NCI-H2081 treated with DMSO at 0.1 percent for 48 hours (cell line): Measurements from ENCODE around the gene DSG1.
"Not testable (repeated sequence)": the region's sequence is repeated elsewhere in the genome, so short reads cannot be mapped to it uniquely, and the experiment has no call there.

Source experiments
- DNase-seq: peaks from one replicate; lab custom pipeline; 2025; lab: John Stamatoyannopoulos, UW

DSG1 gene

GRCh38 chr18:31353336-31353735 is 35.4 kb downstream of the DSG1 start:
- not testable (repeated sequence) for DNase-seq

- DNase-seq = no peak
These were observed 37.0 kb downstream of the DSG1 start for GRCh38 chr18:31354990-31355389.

DNA sequence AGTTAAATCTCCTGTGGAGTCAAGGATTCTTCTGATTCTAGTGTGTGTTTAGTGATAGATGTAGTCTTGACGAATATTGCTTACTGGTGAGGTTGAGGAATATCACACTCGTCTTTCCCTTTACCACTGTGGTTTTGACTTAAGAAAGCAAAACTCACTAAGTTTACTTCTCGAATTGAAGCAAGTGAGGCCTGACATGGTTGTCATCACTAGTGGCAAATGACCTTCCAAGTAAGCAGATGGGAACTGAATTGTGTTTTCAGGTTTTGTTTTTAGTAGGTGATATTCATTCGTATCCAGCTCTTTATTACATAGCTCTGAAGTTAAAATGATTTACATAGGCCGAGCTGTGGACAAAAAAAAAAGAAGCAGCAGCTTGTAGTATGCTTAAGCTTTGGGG is 38.1 kb downstream of the DSG1 start:
- no peak for DNase-seq

GRCh38 chr18:31364190-31364589 is 46.2 kb downstream of the DSG1 start:
- DNase-seq = no peak

GRCh38 chr18:31369478-31369877 is 51.5 kb downstream of the DSG1 start:
- DNase-seq = no peak

DNA sequence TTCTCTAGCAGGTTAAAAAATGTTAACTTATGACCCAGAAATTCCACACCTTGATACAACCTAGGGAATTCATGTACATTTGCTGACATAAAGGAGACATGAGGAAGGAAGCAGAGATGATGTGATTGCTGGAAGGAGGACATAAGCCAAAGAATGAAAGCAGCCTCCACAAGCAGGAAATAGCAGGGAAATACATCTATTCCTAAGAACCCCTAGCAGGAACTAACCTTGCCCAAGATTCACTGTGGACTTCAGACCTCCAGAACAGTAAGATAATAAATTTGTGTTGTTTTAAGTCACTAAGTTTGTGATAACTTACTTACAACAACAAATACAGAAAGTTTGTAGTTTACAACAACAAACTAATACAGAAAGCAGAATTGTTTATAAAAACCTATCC is 54.0 kb downstream of the DSG1 start:
- no peak for DNase-seq

DNA sequence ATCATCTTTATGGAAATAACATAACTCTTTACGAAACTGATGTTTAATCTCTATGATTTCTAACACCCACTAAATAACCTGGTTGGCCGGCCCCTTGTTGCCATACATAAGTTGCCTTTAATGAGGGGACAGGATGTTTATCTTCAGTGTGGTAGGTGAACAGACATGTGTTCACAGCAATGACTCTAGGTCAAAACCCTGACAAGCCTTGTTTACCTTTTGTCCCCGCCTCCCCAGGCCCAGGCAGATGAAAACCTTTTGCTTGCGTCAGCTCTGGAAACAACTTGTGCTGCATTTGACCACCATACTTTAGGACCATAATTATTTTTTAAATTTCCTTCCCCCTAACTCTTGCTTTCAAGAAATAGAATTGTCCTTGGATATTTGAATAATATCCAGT is 55.7 kb downstream of the DSG1 start:
- DNase-seq = no peak

DNA sequence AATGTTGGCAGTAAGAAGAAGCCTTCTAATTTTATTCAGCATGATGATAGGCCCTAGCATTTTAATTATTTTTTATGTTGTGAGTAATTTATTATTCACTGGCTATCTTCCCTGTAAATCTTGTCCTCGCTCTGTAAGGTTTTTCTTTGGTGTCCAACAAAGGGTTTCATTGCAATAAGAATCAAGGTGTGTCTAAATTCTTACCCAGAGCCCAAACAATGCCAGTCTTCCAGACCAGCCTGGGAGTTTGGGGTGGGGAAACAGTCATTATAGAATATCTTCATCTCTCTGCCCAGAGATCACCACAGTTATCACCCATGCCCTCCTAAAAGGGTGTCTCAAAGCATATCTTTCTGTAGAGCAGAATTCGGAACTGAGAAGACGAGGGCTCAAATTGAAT is 58.5 kb downstream of the DSG1 start, which contains the start of gene DSG4:
Gene DSG4 (plus strand): TSS at position 301 of the 400 bp plus-strand sequence. CDS start 135 bp downstream, outside the sequence.
- no peak for DNase-seq

- DNase-seq = no peak
These were observed 63.0 kb downstream of the DSG1 start for GRCh38 chr18:31380912-31381311.

DNA sequence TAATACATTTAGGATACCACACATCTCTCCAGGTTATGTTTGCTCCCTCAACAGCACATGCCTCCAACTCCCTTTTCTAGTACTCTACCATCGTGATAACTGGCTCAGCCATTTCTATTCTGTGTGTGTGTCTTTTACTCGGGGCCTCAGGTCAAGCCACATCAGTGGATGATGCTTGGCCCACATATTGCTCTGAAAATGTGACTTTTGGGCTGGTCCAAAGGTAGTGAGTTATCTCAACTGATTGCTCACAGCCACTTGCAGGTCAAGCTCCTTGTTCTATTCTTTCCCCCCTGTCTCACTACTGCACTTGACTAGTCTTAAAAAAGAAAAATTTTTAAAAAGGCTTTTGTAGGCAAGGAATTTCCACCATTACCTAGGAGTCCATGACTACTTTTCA is 64.1 kb downstream of the DSG1 start:
- no peak for DNase-seq

DNA sequence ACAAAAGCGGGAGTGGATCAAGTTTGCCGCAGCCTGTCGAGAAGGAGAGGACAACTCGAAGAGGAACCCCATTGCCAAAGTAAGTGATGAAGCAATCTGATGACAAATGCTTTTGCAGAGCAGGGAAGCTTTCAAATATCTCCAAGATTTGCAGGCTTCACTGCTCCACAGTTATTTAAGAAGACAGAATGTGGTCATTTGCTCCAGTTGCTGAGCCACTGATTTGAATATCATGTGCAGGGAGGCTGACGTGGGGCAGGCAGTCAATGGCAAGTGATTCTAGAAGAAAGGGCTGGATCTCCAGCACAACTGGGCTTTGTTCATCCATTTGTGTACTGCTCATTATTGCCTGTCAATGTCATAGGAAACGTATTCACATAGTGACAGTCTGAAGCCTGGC is 68.8 kb downstream of the DSG1 start:
- DNase-seq = no peak

DNA sequence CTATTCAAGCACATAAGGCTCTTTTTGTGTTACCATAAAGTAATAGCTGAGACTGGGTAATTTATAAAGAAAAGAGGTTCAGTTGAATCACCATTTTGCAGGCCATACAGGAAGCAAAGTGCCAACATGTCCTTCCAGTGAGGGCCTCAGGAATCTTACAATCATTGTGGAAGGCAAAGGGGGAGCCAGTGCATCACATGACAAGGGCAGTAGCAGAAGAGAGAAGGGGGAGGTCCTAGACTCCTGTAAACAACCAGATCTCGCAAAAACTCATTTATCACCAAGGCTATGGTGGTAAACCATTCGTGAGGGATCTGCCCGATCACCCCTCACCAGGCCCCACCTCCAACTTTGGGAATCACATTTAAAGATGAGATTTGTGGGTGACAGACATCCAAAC is 75.3 kb downstream of the DSG1 start:
- DNase-seq = no peak

DNA sequence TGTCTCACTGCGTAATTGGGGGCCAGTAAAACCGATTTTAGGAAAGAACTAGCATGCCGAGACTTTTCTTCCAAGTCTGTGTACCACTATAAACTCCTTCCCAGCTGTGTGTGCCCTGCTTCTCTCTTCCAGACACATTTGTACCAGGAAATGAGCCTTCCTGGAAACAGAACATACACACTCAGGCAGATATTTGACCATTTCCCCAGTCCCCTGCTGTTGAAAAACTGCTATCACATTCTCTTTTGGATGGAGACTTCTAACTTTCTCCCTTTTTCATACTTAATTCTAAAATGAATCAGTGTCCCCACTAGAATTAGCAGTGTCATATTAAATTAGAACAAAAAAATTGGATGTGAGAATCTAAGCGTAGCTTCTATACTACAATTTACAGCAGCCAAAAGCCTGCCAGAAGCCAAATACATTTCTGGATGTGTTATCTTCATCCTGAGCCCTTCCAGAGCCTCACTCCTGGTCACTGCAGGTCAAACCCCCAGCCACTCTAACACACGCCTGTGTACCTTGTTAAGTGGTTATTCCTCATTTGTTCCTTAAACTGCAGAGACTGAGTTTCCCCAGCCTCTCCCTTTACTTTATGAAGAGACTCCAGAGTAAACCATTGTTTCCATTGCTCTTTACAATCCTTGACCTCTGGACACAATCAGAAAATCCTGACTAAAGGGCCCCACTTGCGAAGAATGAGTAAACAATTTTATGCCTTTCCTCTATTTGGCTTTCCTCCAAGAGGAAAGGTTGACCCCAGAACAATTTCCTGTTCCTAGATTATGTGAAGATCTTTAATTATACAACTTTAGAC is 79.0 kb downstream of the DSG1 start:
- no peak for DNase-seq

DNA sequence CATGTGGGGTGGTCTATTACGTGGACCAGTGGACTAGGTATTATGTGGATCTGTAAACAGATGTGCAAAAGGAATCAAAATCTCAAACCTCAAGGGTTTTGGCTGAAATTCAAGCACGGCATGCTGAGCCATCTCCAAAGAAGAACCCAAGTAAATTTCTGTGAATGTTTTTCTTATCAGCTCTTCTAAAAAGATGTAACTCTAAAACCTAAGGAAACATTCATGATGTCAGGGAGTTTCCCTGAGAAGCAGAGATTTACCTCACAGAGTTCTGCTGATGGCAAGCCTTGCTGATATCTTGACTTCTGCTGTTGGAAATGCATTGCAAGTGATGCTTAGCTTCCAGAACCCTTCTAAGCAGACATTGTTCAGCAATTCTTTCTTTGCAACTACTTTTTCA is 80.2 kb downstream of the DSG1 start:
- no peak for DNase-seq

- no peak for DNase-seq
These were observed 81.5 kb downstream of the DSG1 start for GRCh38 chr18:31399306-31400032.

- DNase-seq = no peak
These were observed 83.4 kb downstream of the DSG1 start for GRCh38 chr18:31401156-31402025.

GRCh38 chr18:31402026-31402373 is 84.0 kb downstream of the DSG1 start:
- no peak for DNase-seq

DNA sequence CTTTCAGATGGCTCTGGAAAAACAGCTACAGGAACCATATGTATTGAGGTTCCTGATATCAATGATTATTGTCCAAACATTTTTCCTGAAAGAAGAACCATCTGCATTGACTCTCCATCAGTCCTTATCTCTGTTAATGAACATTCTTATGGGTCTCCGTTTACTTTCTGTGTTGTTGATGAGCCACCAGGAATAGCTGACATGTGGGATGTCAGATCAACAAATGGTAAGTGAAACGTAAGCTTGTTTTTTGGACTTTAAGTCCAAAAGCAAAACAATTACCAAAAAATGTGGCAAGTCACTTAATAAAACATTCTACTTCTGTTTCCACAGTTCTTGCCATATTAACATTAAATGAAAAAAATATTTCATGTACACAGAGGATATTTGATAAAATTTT is 85.4 kb downstream of the DSG1 start:
- DNase-seq = no peak
